ENCODE data around the gene RASGEF1B.

DNA sequence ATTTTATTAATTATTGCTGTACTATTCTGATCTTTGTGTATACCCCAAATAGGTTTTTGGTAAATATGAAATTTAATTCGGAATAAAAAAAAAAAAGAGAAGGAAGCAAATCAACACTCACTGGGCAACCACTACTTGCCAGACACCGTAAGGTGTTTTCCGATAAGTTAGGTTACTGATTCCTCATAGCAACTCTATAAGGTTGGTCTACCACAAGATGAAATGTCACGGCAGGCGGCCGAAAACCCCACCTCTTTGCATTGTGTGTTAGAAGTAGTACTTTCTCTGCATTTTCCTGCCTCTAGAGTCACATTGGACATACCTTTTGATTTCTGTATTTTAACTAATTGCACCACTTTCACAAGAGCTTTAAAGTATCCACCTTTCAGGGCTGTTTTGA is 44.5 kb upstream of the RASGEF1B start:
- TF ChIP-seq EZH2 (IDR thresholded peaks at IDR 0.05; ENCODE audit: borderline replicate concordance) (no peak), EZH2phosphoT487 (IDR thresholded peaks at IDR 0.05; ENCODE audit: low read depth, severe bottlenecking, unreplicated experiment) (no peak)
- TF ChIP-seq, protein P1, sequence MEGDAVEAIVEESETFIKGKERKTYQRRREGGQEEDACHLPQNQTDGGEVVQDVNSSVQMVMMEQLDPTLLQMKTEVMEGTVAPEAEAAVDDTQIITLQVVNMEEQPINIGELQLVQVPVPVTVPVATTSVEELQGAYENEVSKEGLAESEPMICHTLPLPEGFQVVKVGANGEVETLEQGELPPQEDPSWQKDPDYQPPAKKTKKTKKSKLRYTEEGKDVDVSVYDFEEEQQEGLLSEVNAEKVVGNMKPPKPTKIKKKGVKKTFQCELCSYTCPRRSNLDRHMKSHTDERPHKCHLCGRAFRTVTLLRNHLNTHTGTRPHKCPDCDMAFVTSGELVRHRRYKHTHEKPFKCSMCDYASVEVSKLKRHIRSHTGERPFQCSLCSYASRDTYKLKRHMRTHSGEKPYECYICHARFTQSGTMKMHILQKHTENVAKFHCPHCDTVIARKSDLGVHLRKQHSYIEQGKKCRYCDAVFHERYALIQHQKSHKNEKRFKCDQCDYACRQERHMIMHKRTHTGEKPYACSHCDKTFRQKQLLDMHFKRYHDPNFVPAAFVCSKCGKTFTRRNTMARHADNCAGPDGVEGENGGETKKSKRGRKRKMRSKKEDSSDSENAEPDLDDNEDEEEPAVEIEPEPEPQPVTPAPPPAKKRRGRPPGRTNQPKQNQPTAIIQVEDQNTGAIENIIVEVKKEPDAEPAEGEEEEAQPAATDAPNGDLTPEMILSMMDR (IDR thresholded peaks at IDR 0.05; ENCODE audit: poor library complexity) = no peak
